MM.1S (cell line): ENCODE results near the gene FCHSD2.

Experiments used
- DNase-seq: peaks from one replicate; pipeline ENCODE4 v3.0.0-alpha.2; 2015
- H2AFZ ChIP-seq: fragments of 300-600 bp; sonication (generic); 2 replicates; pipeline ENCODE4 v1.6.0; 2016; ENCODE audit warnings: antibody characterized with exemption, low read length
- H3F3A ChIP-seq: fragments of 300-600 bp; sonication (generic); 2 replicates; pipeline ENCODE4 v1.6.1; 2016; ENCODE audit warnings: mild to moderate bottlenecking, antibody characterized with exemption, low read length, moderate library complexity, mixed read lengths; ENCODE audit not compliant: insufficient read depth
- H3K27ac ChIP-seq: fragments of 300-600 bp; sonication (generic); 2 replicates; pipeline ENCODE4 v1.5.1; 2016; ENCODE audit warnings: mild to moderate bottlenecking, low read length
- H3K27me3 ChIP-seq: fragments of 300-600 bp; sonication (generic); replicated peaks from 2 replicates; pipeline ENCODE4 v1.6.0; 2016; ENCODE audit warnings: low read length; ENCODE audit not compliant: insufficient read depth
- H3K36me3 ChIP-seq: fragments of 300-600 bp; sonication (generic); replicated peaks from 2 replicates; pipeline ENCODE4 v1.6.1; 2016; ENCODE audit warnings: mild to moderate bottlenecking, low read length, mixed read lengths; ENCODE audit not compliant: insufficient read depth
- H3K4me1 ChIP-seq: fragments of 300-600 bp; sonication (generic); 2 replicates; pipeline ENCODE4 v1.6.1; 2016; ENCODE audit warnings: low read length, mixed read lengths
- H3K4me2 ChIP-seq: fragments of 300-600 bp; sonication (generic); 2 replicates; pipeline ENCODE4 v1.6.0; 2016; ENCODE audit warnings: low read depth, low read length
- H3K4me3 ChIP-seq: fragments of 300-600 bp; sonication (generic); 2 replicates; pipeline ENCODE4 v1.5.1; 2016; ENCODE audit warnings: low read length, mixed read lengths
- H3K79me2 ChIP-seq: fragments of 300-600 bp; sonication (generic); 2 replicates; pipeline ENCODE4 v1.6.1; 2016; ENCODE audit warnings: mixed run types, low read length, mixed read lengths
- H3K9ac ChIP-seq: fragments of 300-600 bp; sonication (generic); 2 replicates; pipeline ENCODE4 v1.6.1; 2016; ENCODE audit warnings: low read length, mixed read lengths
- H3K9me2 ChIP-seq: fragments of 300-600 bp; sonication (generic); replicated peaks from 2 replicates; pipeline ENCODE4 v1.6.1; 2016; ENCODE audit warnings: mild to moderate bottlenecking, low read length, mixed read lengths; ENCODE audit not compliant: insufficient read depth
- H3K9me3 ChIP-seq: fragments of 300-600 bp; sonication (generic); replicated peaks from 2 replicates; pipeline ENCODE4 v1.6.1; 2016; ENCODE audit warnings: mild to moderate bottlenecking, low read length, mixed read lengths; ENCODE audit not compliant: insufficient read depth
- H4K20me1 ChIP-seq: fragments of 300-600 bp; sonication (generic); 2 replicates; pipeline ENCODE4 v1.6.1; 2016; ENCODE audit warnings: mild to moderate bottlenecking, low read length, moderate library complexity, mixed read lengths; ENCODE audit not compliant: insufficient read depth
- CTCF ChIP-seq: fragments of 300-600 bp; sonication (generic); IDR thresholded peaks from 2 replicates; pipeline ENCODE4 v1.5.1; 2016; ENCODE audit warnings: antibody characterized with exemption, low read length, mixed read lengths
- EZH2 ChIP-seq: fragments of 300-600 bp; sonication (generic); optimal IDR thresholded peaks from 2 replicates; pipeline ENCODE3; 2017; ENCODE audit warnings: low read depth, mild to moderate bottlenecking, antibody characterized with exemption, low read length, mixed read lengths
- EZH2phosphoT487 ChIP-seq: fragments of 300-600 bp; sonication (generic); IDR thresholded peaks from 2 replicates; pipeline ENCODE4 v1.6.1; 2018; ENCODE audit warnings: antibody characterized with exemption, low read length

Gene FCHSD2

GRCh38 chr11:72848846-72849466, 293.2 kb downstream of the FCHSD2 start:
- H3K79me2 ChIP-seq, result no peaks in the 10 kb centered on the region
- no peak overlapping the region for H3K4me2 ChIP-seq
- no peaks in the 10 kb centered on the region; the same call in 1 of the 2 replicates for H3F3A ChIP-seq
- no peaks in the 10 kb centered on the region for H3K9me2 ChIP-seq
- H4K20me1 ChIP-seq, result no peaks in the 10 kb centered on the region
- DNase-seq, result peak; percentile 43
- H3K9me3 ChIP-seq, result no peaks in the 10 kb centered on the region
- H3K27ac ChIP-seq, result no peak overlapping the region
- no peaks in the 10 kb centered on the region for H3K27me3 ChIP-seq
- TF ChIP-seq CTCF (peak; percentile 70), EZH2phosphoT487 (no peak), EZH2 (no peak)
- H3K4me1 ChIP-seq, result no peaks in the 10 kb centered on the region
- no peak overlapping the region for H2AFZ ChIP-seq
- no peak overlapping the region for H3K9ac ChIP-seq
- H3K4me3 ChIP-seq, result no peak overlapping the region
- H3K36me3 ChIP-seq, result no peaks in the 10 kb centered on the region

DNA sequence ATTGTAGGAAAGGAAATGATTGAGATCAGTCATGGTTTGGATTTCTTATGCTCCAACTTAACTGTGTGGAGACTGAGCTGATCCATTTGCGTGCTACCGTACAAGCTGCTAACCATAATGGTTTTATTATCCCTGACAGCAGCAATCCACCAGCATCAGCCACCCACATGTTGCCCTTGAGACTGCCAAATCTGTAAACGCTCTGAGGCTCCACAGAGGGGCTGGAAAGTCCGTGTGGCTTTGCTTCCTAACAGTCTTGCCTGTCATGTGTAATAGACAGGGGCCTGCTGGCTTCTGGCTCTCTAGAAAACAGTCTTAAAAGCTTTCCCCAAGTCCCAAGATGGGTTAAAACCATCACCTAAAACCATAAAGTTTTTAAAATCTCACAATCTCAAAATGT, 297.8 kb downstream of the FCHSD2 start:
- no peak overlapping the region for H3K4me2 ChIP-seq
- DNase-seq, result no peak
- no peaks in the 10 kb centered on the region for H3K9me2 ChIP-seq
- H2AFZ ChIP-seq, result no peak overlapping the region
- no peak overlapping the region for H3K9ac ChIP-seq
- no peaks in the 10 kb centered on the region for H3K27me3 ChIP-seq
- H4K20me1 ChIP-seq, result no peaks in the 10 kb centered on the region
- H3F3A ChIP-seq, result no peaks in the 10 kb centered on the region
- no peak overlapping the region for H3K27ac ChIP-seq
- no peaks in the 10 kb centered on the region; the same call in 1 of the 2 replicates for H3K36me3 ChIP-seq
- H3K79me2 ChIP-seq, result no peaks in the 10 kb centered on the region
- no peaks in the 10 kb centered on the region for H3K9me3 ChIP-seq
- H3K4me1 ChIP-seq, result no peaks in the 10 kb centered on the region
- TF ChIP-seq EZH2phosphoT487 (no peak), CTCF (no peak), EZH2 (no peak)
- no peak overlapping the region for H3K4me3 ChIP-seq

DNA sequence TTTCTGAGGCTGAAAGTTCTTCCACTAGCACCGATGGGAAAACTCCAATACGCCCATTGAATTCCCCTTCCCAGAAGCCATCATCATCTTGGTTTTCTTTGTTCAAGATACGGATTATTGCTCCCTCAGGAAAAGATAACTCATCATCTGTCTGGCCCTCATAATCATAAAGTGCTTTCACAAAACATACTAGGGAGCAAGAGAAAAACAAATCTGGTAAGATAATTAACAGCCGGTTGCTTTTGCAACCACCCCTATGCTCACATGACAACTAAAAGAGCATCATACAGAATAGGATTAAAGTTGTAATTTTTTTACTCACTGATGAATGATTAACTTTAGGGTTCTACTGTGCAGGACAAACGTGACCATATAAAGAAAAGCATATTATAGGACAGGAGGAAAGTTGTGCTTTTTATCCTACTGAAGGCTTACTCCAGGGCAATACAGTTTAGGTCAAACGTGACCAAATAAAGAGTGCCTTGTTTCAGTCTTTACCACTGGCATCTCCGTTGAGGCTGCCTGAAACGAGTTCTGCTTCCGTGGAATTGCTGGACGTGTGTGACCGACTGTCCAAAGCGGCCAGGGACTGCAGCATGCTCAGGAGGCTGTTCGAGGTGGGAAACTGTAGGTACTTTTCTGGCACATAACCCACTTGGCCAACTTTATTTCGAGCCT, 299.3 kb downstream of the FCHSD2 start:
- H3K4me1 ChIP-seq, result no peaks in the 10 kb centered on the region
- no peak overlapping the region for H3K4me2 ChIP-seq
- TF ChIP-seq CTCF (no peak), EZH2 (no peak), EZH2phosphoT487 (no peak)
- H3K9me2 ChIP-seq, result no peaks in the 10 kb centered on the region
- H4K20me1 ChIP-seq, result no peaks in the 10 kb centered on the region
- H3K27ac ChIP-seq, result no peak overlapping the region
- H3F3A ChIP-seq, result no peaks in the 10 kb centered on the region
- no peaks in the 10 kb centered on the region for H3K79me2 ChIP-seq
- no peak for DNase-seq
- H3K36me3 ChIP-seq, result no peaks in the 10 kb centered on the region; the same call in 1 of the 2 replicates
- H3K27me3 ChIP-seq, result no peaks in the 10 kb centered on the region
- no peaks in the 10 kb centered on the region for H3K9me3 ChIP-seq
- no peak overlapping the region for H3K4me3 ChIP-seq
- no peak overlapping the region for H3K9ac ChIP-seq
- no peak overlapping the region for H2AFZ ChIP-seq
